Caki2 (cell line): Measurements from ENCODE around the gene SEC22C. TPM values are rescaled to one million over a fixed set of nuclear protein-coding genes. Genes with fewer than 3 reads are reported as not detected.

Experiments used
- DNase-seq: peaks from one replicate; pipeline ENCODE4 v3.0.0-alpha.2; 2015; ENCODE audit warnings: low read depth
- in situ Hi-C: cut with HindIII; loops from 2 replicates; pipeline ENCODE4 v1.10.0; 2016; ENCODE audit warnings: low sequenced_read_pairs, low pct_unique_long_range_greater_than_20kb, mixed read lengths
- total RNA-seq: library from RNA; depleted of rRNA; stranded (reverse); fragments of >200 nt; shearing (Covaris generic); gene quantifications from 2 replicates; pipeline ENCODE4 v1.2.3, GENCODE V29; 2014; ENCODE audit warnings: low replicate concordance

SEC22C gene
- total RNA-seq, 1 experiment from 2014 or later = 44.1 TPM

DNA sequence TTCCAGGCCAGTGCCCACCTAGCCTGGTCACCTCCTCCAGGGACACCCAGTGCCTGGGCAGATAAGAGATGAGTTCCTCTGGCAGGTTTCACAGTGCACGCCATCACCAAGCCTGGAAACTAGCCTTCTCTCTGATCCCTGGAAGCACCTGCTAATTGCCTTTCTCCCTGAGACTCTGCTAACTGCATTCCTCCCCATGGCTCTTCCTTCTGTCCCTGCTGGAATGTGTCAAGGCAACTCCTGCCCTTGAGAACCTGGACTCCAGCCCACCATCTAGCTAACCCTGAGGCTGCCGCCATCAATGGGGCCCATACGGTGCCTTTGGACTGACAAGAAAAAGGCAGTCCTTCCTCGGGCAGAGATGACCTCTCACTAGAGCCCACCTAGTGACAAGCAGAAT is 60.9 kb downstream of the SEC22C start:
- DNase-seq = no peak
- in situ Hi-C loops = no loop called here

GRCh38 chr3:42520336-42520735 is 61.4 kb downstream of the SEC22C start:
- in situ Hi-C loops = no loop called here
- DNase-seq = no peak

- DNase-seq = no peak
- in situ Hi-C loops = no loop called here
Observed at GRCh38 chr3:42519568-42519962, 62.2 kb downstream of the SEC22C start.

GRCh38 chr3:42518800-42519567 is 62.8 kb downstream of the SEC22C start:
- DNase-seq = no peak
- in situ Hi-C loops = no loop called here

GRCh38 chr3:42517117-42517516 is 64.7 kb downstream of the SEC22C start:
- in situ Hi-C loops = no loop called here
- DNase-seq = no peak

DNA sequence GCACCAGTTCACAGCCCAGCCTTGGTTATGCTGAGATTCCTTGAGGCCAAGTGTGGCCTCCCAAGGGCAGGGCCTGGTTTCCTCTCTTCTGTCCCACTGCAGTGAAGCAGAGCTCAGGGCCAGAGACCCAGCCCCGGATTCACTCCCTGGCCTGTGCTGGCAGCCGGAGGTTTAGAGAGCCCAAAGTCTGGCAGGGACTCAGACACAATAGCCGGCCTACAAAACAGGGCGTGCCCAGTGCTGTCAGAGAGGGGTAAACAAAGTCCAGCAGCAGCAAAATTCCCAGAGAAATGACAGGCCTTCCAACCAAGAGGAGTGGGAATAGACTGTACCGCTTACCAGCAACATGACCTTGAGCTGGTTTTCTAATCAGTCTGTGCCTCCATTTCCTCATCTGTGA is 65.3 kb downstream of the SEC22C start:
- in situ Hi-C loops = no loop called here
- no peak for DNase-seq

- in situ Hi-C loops = no loop called here
Observed at GRCh38 chr3:42515976-42516375, 65.8 kb downstream of the SEC22C start.

GRCh38 chr3:42515391-42515916 is 66.3 kb downstream of the SEC22C start:
- in situ Hi-C loops = no loop called here
- no peak for DNase-seq

More at GRCh38 chr3:42515976-42516375, 65.8 kb downstream of the SEC22C start:
- DNase-seq = no peak

DNA sequence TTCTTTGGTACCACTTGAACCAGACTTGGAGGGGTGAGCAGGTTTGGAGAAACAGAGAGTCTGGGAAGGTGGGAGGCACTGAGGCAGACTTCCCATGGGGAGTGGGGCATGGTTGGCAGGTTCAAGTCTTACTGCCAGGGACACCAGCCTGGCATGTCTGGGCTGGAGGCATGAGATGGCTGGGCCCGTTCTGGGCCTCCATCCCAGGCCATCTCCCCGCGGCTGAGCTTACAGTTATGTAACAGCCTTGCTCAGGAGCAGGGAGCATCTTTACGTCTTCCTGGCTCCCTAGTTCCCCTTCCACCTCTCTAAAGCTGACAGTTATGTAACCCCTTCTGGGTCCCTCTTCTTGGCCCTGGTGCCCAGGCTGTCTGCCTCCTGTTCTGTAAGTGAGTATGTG is 66.9 kb downstream of the SEC22C start:
- DNase-seq = no peak
- in situ Hi-C loops = no loop called here

GRCh38 chr3:42513521-42513920 is 68.2 kb downstream of the SEC22C start:
- DNase-seq = no peak
- in situ Hi-C loops = no loop called here

GRCh38 chr3:42513121-42513520 is 68.6 kb downstream of the SEC22C start:
- in situ Hi-C loops = no loop called here
- DNase-seq = no peak

DNA sequence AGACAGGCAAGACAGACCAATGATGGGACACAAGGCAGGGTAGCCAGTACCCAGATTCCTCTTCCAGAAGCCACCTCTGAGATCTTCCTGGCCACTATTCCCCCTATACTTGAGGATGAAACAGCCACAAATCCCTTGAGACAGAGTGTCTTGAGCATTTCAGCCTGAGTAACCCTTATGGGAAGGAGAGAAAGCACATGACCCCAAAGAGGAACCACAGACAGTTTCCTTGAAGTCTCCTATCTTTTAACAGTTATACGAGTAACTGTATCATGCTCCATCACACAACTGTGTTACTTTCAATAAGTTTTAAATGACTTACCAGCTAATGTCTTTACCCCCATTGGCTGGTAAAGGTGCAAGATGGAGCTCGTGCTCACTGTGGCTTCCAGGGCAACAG is 70.0 kb downstream of the SEC22C start:
- no peak for DNase-seq
- in situ Hi-C loops = no loop called here

DNA sequence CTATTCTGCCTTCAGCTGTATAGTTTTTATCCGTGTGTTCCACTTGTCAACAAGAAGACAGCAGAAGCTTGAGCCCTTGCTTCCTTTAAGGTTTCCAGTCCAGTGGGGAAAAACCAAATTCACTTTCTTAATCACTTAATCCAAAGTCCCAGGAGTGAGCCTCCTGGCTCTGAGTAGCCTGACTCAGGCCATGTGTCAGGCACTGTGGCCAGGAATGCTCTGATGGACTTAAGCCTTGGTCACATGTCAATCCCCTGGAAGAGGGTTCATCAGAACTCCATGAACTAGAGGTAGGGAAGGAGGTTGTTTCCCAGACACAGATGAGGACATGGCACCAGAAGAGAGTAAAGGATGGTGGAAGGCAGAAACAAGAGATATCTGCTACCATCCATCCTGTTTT is 70.6 kb downstream of the SEC22C start:
- DNase-seq = no peak
- in situ Hi-C loops = no loop called here

- DNase-seq = no peak
- in situ Hi-C loops = no loop called here
Observed at GRCh38 chr3:42510325-42510724, 71.4 kb downstream of the SEC22C start.

GRCh38 chr3:42509111-42509510 is 72.7 kb downstream of the SEC22C start:
- DNase-seq = no peak

DNA sequence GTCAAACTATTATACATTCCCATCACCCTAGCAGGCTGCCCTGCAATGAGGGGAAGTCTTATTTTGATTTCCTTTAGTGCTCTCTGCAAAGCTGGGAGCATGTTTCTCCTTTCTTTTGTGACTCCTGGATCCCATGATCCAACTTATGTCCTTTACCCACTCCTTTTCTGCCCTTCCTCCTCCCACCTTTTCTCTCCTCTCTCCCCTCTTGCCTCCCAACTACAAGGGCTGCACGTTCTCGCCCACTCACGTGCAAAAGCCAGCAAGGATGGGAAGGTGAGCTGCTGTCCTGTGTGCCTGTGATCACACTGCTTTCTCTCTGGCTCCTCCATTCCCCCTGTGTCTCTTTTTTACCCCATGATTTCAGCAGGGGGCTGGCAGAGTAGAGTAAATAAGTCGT is 73.2 kb downstream of the SEC22C start:
- in situ Hi-C loops = no loop called here
- no peak for DNase-seq

More at GRCh38 chr3:42509111-42509510, 72.7 kb downstream of the SEC22C start:
- in situ Hi-C loops = no loop called here

DNA sequence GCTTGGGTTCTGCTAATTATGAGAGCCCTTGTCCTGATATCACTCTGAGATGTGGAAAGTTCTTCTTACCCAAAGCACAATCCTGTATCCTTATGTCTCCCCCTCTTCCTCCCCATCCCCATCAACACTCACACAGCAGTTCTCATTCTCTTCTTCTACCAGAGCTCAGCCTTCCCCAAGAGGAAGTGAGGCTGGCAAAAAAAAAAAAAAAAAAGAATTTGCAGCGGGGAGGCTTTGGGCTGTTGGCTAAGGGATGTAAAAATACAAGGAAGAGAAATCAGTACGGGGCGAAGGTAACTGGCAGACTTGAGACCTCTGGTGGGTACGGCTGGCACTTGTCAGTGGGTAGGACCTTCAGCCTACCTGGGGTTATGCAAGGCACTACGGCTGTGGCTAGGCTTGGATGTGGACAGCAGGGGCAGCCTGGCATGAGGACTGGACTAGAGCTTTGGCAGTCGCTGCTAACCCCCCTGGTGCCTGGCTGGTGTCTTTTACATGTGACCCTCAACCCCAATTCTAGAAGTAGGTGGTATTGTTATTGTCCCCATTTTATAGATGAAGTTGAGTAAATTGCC is 73.9 kb downstream of the SEC22C start:
- no peak for DNase-seq
- in situ Hi-C loops = no loop called here

DNA sequence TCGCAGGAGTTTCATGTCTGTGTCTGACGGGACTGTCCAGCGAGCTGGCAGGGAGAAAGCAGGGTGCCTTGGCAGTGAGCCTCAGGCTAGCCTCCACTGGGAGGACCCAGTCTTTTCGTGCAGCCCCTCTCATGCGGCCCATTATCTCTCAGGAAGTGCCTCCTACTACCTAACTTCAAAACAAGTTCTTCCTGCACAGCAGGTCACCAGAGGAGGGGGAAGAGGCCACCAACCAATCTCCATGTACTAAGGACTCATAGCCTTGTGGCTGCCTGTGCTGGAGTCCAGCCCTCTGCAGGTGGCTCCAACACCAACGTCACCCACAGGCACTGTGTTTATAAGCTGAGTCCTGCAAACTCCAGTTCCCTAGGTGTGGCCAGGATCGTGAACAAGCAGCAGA is 74.5 kb downstream of the SEC22C start:
- in situ Hi-C loops = no loop called here
- no peak for DNase-seq

- in situ Hi-C loops = no loop called here
- no peak for DNase-seq
Observed at GRCh38 chr3:42505849-42506410, 75.8 kb downstream of the SEC22C start.
